Activated CD8-positive, alpha-beta T cell treated with anti-CD3 and anti-CD28 coated beads for 36 hours (primary cell): Measurements from ENCODE around the gene GPR155. TPM values are rescaled to one million over a fixed set of nuclear protein-coding genes. Genes with fewer than 3 reads are reported as not detected.

ENCODE experiments used
- ATAC-seq: fragments of 200-7000 bp; cut with Tn5 transposase; one replicate; pipeline ENCODE4 v1.10.0; 2021; ENCODE audit warnings: mild to moderate bottlenecking, moderate library complexity
- CTCF ChIA-PET: fragments of 350-600 bp; sonication (Branson Sonifier 250); formaldehyde crosslinking; loops from one replicate; lab custom pipeline; 2021; ENCODE audit warnings: antibody characterized with exemption; lab: Charles Lee
- POLR2A ChIA-PET: fragments of 350-600 bp; sonication (Branson Sonifier 250); formaldehyde crosslinking; loops from one replicate; lab custom pipeline; 2021; ENCODE audit warnings: antibody characterized with exemption; lab: Charles Lee
- DNase-seq: peaks from one replicate; pipeline ENCODE4 v3.0.0-alpha.2; 2020
- H3K27ac Mint-ChIP-seq: one replicate; pipeline ENCODE4 v1.8.0; 2021; ENCODE audit warnings: mild to moderate bottlenecking, mixed read lengths
- H3K27me3 Mint-ChIP-seq: one replicate; pipeline ENCODE4 v1.8.0; 2021; ENCODE audit warnings: mixed read lengths
- H3K36me3 Mint-ChIP-seq: one replicate; pipeline ENCODE4 v1.8.0; 2021; ENCODE audit warnings: low read depth, mixed read lengths
- H3K4me1 Mint-ChIP-seq: one replicate; pipeline ENCODE4 v1.8.0; 2021; ENCODE audit warnings: low read depth, mixed read lengths
- H3K4me3 Mint-ChIP-seq: one replicate; pipeline ENCODE4 v1.8.0; 2021; ENCODE audit warnings: mild to moderate bottlenecking, moderate library complexity, mixed read lengths
- H3K9me3 Mint-ChIP-seq: one replicate; pipeline ENCODE4 v1.8.0; 2021; ENCODE audit warnings: mixed read lengths
- CTCF ChIP-seq: fragments of 200-600 bp; IDR thresholded peaks from one replicate; pipeline ENCODE4 v1.8.0; 2022; ENCODE audit warnings: antibody characterized with exemption, mild to moderate bottlenecking
- intact Hi-C: fragments of 100-400 bp; cut with micrococcal nuclease; formaldehyde crosslinking; loops from one replicate; pipeline ENCODE4 v1.10.0; 2022
- total RNA-seq, 2 experiments: library from RNA; stranded (reverse); gene quantifications; one replicate each; pipeline ENCODE4 v1.2.3, GENCODE V29; 2021

GPR155 gene
- total RNA-seq, 2 experiments from 2014 or later, result 13.3 to 15.3 TPM

- no peak for ATAC-seq
- no peak for TF ChIP-seq CTCF
- H3K27ac Mint-ChIP-seq, result no peak overlapping the region
- ChIA-PET CTCF (interaction anchor here (1.1 kb wide), 1 partner anchor 19 kb away, joined by 3 read pairs; no protein-coding TSS in a partner anchor), POLR2A (no interaction called here)
- no peak for DNase-seq
- peaks cover 16% of the 10 kb centered on the region for H3K36me3 Mint-ChIP-seq
- H3K4me1 Mint-ChIP-seq, result no peaks in the 10 kb centered on the region
- intact Hi-C loops, result no loop called here
- no peak overlapping the region for H3K4me3 Mint-ChIP-seq
- H3K27me3 Mint-ChIP-seq, result no peaks in the 10 kb centered on the region
- H3K9me3 Mint-ChIP-seq, result no peaks in the 10 kb centered on the region
Observed at GRCh38 chr2:174442546-174443510, 44.0 kb downstream of the GPR155 start.

DNA sequence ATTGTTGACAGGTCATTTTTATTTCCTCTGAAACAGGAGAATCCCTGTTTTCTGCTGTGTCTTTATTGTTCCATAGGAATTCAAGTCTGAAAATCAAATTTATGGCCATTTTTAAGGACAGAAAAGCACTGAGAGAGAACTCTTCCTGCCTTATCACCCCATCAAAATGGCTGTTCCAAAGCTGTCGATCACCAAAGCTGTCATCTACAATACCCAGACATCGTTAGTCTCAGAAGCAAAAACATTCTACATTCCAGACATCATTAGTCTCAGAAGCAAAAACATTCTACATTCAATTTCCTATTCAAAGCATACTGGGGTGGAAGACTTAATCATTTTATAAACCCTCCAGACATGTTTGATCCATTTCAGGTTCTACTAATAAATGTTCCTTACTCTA lies 46.9 kb downstream of the GPR155 start:
- intact Hi-C loops, result no loop called here
- ATAC-seq (no peak), DNase-seq (no peak)
- no peaks in the 10 kb centered on the region for H3K9me3 Mint-ChIP-seq
- POLR2A ChIA-PET, result no interaction called here
- H3K27ac Mint-ChIP-seq, result no peak overlapping the region
- no peaks in the 10 kb centered on the region for H3K4me1 Mint-ChIP-seq
- peaks cover 16% of the 10 kb centered on the region for H3K36me3 Mint-ChIP-seq
- no peak for TF ChIP-seq CTCF
- no peaks in the 10 kb centered on the region for H3K27me3 Mint-ChIP-seq
- CTCF ChIA-PET, result no interaction called here
- H3K4me3 Mint-ChIP-seq, result no peak overlapping the region

DNA sequence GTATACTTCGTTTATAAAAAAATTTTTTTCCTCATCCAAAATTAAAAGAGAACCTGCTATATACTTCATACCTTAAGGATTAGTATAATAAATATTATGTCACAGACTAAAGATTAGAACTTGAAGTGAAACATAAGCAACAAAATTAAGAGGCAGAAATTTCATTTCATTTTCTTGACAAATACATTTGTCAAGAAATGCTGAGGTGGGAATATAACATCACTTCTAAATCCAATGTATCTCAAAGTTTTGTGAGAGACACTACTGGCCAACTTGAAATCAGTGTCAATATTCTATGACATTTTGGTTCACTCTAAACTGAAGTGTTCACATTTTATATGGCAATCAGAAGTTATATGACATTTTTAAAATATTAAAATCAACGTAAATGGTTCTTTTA lies 47.5 kb downstream of the GPR155 start:
- no peak for TF ChIP-seq CTCF
- DNase-seq, result no peak
- peaks cover 11% of the 10 kb centered on the region for H3K36me3 Mint-ChIP-seq
- H3K9me3 Mint-ChIP-seq, result no peaks in the 10 kb centered on the region
- ChIA-PET POLR2A (no interaction called here), CTCF (no interaction called here)
- no peaks in the 10 kb centered on the region for H3K27me3 Mint-ChIP-seq
- intact Hi-C loops, result no loop called here
- no peak overlapping the region for H3K4me3 Mint-ChIP-seq
- no peak overlapping the region for H3K27ac Mint-ChIP-seq
- no peak for ATAC-seq
- no peaks in the 10 kb centered on the region for H3K4me1 Mint-ChIP-seq

GRCh38 chr2:174438146-174438886 lies 48.5 kb downstream of the GPR155 start:
- Mint-ChIP-seq H3K36me3 (peaks cover 14% of the 10 kb centered on the region), H3K9me3 (no peaks in the 10 kb centered on the region), H3K27me3 (no peaks in the 10 kb centered on the region), H3K27ac (no peak overlapping the region), H3K4me3 (no peak overlapping the region), H3K4me1 (no peaks in the 10 kb centered on the region)
- DNase-seq, result no peak
- intact Hi-C loops, result no loop called here
- POLR2A ChIA-PET, result no interaction called here
- ATAC-seq, result no peak
- no peak for TF ChIP-seq CTCF
- CTCF ChIA-PET, result no interaction called here

- POLR2A ChIA-PET, result interaction anchor here (0.7 kb wide), 1 partner anchor 50 kb away, joined by 3 read pairs; the partner anchor contains the start of gene GPR155
- H3K36me3 Mint-ChIP-seq, result peaks cover 13% of the 10 kb centered on the region
- CTCF ChIA-PET, result no interaction called here
Observed at GRCh38 chr2:174436351-174436750, 50.5 kb downstream of the GPR155 start.

More at GRCh38 chr2:174436351-174436750, 50.5 kb downstream of the GPR155 start:
- TF ChIP-seq CTCF, result no peak
- intact Hi-C loops, result no loop called here
- ATAC-seq, result no peak
- DNase-seq, result no peak
- no peaks in the 10 kb centered on the region for H3K9me3 Mint-ChIP-seq
- no peaks in the 10 kb centered on the region for H3K27me3 Mint-ChIP-seq
- H3K4me3 Mint-ChIP-seq, result no peak overlapping the region
- no peaks in the 10 kb centered on the region for H3K4me1 Mint-ChIP-seq
- H3K27ac Mint-ChIP-seq, result no peak overlapping the region
